ENCODE data around the gene PMVK. TPM values are rescaled to one million over a fixed set of nuclear protein-coding genes. Genes with fewer than 3 reads are reported as not detected.
"Not testable (repeated sequence)": the region's sequence is repeated elsewhere in the genome, so short reads cannot be mapped to it uniquely, and the experiment has no call there.

PMVK gene
- polyA plus RNA-seq, 1 donor, result 34.9 TPM

DNA sequence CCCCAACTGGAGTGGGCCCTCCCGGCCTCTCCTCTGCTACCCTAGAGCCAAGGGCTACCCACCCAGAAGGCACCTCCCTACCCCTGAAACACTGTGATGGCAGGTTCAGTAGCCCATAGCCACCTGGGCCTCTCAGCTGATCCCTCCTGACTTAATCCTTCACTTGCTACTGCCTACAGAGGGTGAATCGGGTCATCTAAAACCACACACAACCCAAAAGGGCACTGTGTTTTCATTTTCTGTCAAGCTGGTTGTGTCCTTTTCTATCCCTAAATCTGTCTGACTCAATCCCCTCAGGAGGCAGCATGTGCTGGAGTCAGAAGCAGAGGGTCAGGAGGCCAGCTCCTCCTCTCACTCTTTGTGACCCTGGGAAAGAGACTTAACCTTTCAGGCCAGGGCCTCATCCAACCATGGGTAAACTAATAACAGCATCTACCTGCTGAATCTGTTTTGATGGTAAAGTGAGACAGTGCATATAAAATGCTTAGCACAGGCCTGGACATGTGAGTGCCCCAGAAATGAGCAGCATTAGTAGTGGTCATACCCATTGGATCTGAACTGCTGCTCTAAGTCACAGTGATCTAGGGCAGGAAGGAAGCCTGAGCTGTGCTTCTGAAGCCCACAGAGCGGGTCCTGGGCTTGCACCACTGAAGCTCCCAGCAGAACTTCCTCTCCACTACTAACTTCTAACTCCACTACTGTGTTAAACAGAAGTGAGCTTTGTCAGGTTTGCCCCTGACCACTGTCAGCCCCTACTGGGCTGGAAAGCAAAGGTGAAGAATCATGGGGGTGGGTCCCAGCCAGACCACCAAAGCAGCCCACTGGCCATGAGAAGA is 11.0 kb downstream of the PMVK start:
- no peak for DNase-seq

DNA sequence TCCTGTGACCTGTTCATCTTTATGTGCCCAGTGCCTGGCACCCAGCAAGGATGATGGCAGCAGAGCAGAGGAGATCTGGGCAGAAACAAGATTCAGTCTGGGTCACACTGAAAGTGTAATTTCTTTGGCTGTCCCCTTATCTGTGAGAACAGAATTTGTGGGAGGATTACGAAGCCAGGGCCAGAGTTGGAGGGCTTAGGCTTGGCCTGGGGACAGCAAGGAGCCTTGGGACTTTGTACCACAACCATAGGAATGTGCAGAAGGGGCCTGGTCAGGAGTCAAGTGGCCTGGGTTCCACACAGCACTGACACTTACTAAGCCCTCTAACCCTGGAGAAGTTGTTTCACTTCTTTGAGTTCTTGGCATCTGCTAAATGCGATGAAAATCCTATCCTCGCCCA is 12.8 kb downstream of the PMVK start:
- DNase-seq, result no peak

DNA sequence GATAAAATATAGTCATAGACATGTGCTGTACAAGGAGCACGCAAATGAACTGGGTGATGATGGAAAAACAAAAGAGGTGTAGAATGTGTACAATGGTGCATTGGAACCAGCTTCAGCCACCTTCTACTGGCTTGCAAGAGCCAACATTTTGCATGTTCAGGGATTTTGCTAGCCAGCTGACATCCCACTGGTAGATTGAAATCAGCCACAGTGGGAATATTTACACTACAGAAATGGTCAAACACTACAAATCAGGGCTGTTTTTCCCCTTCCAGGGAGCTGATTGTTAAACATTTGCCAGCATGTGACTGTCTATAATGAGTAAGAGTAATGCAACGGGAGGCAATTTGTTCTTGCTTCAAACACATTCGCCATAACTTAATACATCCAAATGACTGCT is 23.2 kb downstream of the PMVK start:
- no peak for DNase-seq

DNA sequence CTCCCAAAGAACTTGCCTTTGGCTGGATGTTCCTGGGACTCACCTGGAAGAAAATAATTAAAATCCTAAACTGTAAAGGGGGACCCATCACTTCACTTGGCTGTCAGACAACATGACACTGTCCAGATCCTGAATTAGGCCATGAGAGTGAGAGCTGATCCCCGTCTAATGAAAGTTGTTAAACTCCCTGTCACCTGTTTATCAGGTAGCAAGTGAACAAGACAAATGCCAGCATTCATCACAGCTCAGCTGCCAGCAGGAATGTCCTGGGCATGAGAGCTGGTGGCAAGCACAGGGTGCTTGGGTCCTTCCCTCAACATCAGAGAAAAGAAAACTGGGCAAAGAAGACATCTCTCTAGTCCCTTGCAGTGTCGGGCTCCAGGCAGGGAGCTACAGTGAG is 23.8 kb downstream of the PMVK start:
- DNase-seq, result no peak

DNA sequence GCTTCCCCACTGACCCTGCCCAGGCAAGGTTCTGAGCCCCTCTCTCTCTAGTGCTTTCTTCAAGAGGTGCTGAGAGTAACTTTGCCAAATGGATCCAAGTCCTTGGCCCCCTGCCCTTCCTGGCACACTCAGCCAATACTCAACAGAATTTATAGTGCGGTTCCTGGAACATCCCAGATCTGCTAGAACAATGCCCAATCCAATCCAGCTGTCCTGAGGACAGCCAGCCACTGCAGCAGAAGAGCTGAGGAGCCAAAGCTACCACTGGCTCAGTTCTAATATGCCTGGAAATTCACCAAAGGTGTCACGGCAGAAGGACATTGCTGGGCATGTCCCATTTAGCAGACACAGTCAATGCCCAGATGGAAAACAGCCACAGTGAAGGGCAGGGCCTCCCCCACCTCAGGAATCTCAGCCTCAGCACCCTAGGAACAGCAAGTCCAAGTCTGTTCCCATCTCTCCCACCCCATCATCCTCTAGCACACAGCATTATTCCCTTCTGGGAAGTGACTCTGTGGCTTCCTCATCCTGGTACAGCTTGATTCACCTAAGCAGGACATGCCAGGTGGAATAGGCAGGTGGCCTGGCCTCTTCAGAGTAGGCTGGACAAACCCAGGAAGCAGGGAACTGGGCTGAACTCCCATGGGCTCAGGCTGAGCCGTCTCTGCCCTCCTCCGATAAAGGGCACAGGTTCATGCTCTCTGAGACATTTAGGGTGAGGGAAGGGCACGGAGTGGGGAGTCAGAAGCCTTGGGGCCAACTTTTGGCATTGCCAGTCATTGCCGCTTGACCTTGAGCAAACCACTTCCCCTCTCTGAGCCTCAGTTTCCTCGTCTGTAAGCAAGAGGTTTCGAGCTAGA is 24.6 kb downstream of the PMVK start:
- no peak for DNase-seq

DNA sequence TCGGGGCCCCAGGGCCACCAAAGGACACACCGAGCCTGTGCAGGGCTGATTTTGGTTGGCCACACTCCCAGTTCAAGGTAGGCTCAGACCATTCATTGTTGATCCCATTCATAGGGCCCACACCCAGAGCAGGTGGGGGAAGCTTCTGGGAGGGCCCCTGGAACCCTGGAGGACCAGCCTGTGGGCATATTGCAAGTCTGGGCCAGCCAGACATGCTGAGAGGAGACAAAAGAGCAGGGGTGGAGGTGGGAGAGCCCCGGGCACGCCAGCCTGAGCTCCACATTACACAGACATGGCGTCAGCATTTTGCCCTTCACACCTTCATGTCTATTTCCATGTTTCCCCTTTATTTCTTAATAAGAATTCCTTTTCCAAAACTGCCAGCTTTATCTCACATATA is 25.7 kb downstream of the PMVK start:
- DNase-seq, result no peak

DNA sequence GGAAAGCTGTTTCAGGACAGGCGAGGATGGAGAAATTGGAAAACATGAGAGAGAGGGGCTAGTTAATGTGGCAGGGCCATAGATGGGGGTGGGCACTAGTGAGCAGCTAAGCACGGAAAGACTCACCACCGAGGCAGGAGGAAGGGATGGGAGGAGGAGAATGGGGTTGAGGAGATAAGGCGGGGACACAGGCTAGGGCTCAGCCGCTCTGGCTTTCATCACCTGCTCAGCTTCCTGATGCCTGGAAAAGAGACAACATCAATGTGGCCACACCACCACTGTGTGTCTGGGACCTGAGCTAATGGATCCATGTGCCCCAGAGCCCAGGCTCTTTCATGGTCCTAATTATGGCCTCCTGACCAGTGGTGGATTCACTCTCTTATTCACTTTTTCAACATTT is 27.6 kb downstream of the PMVK start:
- DNase-seq, result no peak

DNA sequence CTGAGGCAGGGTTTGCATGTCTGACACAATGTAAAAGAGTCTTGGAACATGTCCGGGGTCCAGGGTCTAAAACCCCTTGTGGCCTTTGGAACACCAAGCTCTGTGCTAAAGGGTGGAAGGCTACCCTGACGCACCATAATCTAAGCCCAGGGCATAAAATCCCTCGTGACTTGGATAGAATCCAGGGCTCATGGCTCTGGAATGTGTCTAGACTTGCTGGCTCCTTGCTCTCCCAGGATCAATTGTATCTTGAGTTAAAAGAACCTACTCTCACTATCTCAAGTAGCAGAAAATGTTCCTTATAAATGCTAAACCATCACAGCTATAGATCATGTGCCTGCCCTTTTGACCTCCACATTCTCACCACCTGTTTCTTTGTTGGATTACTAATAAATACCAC is 28.4 kb downstream of the PMVK start:
- DNase-seq, result not testable (repeated sequence)

DNA sequence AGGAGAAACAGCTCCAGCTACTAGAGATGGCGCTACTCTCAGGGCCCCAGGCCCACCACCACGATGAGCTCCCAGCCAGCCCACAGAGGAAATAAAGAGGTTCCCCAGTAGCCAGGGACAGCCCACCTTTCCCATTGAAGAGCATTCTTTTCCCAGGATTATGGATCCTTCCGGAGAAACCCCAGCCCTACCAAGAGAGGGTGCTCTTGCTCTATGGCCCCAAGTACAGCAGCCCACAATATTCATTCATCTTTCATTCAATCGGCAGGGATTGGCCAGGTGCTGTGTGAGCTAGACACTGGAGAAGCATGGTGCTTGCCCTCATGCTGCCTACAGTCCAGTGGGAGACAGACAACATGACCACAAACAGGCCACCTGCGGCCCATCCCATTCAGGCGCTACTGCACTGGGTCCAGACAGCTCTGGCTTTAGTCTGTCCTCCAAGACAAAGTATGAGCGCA is 29.9 kb downstream of the PMVK start:
- DNase-seq, result no peak

DNA sequence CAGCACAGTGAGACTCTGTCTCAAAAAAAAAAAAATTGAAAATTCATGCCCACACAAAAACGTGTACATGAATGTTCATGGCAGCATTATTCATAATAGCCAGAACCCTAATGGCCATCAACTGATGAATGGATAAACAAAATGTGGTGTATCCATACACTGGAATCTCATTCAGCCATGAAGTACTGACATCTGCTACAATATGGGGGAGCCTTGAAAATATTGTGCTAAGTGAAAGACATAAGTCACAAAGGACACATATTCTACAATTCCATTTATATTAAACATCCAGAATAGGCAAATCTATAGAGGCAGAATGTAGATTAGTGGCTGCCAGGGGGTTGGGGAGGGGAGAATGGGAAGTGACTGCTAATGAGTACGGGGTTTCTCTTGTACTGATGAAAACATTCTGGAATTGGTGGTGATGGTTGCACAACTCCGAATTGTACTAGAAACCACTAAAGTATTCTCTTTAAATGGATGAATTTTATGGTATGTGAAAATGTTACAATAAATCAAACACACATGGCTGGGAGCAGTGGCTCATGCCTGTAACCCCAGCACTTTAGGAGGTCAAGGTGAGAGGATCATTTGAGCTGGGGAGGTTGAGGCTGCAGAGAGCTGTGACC is 33.5 kb downstream of the PMVK start:
- DNase-seq, result no peak

DNA sequence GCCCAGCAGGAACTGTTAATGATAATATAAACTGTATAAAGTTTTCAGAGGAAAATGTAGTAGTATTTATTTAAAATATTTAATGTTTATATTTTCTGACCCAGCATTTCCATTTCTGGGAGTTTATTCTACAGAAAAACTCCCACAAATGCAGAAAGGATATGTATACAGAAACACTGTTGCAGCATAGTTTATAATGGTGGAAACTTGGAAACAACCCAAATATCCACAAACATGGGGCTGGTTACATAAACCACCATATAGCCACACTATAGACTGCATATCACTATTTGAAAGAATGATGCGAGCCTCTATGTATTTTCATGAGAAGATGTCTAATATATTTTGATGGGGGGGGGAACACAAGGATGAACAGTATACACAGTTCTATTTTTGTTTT is 34.9 kb downstream of the PMVK start:
- no peak for DNase-seq

DNA sequence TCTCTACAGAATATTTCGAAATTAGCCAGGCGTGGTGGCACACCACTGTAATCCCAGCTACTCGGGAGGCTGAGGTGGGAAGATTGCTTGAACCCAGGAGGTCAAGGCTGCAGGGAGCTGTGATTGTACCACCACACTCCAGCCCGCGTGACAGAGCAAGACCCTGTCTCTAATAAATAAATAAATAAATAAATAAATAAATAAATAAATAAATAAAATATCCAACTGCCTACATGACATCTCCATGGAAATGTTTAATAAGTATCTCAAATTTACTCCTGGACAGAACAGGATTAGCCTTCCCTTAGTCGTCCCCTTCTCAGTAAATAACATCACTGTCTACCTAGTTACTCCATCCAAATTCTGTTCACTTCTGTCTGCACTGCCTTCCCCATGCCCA is 37.5 kb downstream of the PMVK start:
- no peak for DNase-seq

DNA sequence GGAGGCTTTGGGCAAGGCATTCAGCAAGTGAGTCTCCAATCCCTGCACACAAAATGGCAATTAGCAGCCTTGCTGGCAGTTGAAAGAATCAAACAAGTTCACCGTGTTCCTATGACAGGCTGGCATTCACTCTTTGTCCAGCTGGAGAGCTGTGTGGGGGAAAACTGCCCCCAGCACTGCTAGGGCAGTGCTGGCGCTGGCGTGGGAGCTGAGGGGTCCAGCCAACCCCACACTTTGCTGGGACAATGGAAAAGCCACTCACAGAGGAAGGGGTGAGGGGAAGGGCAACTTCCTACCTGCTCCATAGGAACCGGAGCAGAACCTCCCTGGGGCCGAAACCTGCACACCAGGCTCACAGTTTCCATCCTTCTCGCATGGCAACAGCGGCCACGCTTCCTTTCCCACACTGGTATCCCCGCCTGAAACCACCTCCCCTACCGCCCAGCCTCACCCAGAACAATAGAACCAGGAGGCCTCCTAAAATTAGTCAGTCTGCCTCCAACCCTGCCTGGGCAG is 39.7 kb downstream of the PMVK start:
- DNase-seq, result peak; percentile 14

DNA sequence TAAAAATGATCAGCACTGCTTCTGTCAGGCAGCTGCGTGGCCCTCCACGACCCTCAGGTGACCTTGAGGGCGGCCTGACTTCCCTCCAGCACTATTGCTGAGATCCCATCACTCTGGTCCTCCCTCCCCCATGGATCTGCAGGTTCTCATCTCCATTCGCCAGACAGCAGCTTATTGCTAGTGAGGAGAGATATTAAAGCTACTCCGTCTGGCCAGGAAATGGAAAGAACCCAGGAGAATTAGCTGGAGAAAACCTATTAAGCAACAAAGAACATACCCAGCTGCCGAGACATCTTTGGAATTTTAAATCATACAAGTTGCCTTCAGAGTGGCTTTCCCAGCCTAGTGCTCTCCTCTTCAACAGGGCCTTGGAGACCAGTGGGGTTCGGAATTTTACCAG is 40.7 kb downstream of the PMVK start:
- no peak for DNase-seq

DNA sequence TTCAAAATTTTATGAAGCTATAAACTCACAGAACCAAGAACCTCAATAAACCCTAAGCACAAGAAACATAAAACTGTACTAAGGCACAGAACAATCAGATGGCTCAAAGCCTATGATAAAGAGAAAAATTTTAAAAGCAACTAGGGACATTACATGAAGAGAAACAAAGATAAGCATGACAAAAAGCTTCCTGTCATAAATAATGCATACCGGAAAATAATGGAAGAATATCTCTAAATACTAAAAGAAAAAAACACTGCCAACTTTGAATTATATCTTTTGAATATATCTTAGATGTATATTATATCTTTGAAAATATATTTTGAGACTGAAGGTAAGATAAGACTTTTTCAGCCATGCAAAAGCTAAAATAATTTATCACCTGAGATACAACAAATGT is 45.1 kb downstream of the PMVK start:
- DNase-seq, result no peak

DNA sequence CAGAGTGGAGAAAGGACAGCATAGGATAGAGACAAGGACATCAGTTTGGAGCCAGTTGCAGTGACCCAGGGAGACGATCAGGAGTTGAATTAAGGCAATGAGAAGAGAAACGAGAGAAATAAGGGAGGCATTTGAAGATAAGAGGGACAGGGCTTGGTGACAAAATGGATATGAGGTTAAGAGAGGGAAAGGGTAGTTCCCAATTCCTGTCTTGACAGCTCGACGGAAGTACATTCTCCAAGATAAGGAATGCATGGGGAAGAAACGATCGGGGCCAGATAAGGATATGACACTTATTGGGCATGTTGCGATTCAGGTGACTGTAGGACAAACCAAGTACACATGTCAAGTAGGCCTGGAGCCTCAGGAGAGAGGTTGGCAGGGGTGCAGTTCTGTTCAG is 47.8 kb downstream of the PMVK start:
- no peak for DNase-seq

DNA sequence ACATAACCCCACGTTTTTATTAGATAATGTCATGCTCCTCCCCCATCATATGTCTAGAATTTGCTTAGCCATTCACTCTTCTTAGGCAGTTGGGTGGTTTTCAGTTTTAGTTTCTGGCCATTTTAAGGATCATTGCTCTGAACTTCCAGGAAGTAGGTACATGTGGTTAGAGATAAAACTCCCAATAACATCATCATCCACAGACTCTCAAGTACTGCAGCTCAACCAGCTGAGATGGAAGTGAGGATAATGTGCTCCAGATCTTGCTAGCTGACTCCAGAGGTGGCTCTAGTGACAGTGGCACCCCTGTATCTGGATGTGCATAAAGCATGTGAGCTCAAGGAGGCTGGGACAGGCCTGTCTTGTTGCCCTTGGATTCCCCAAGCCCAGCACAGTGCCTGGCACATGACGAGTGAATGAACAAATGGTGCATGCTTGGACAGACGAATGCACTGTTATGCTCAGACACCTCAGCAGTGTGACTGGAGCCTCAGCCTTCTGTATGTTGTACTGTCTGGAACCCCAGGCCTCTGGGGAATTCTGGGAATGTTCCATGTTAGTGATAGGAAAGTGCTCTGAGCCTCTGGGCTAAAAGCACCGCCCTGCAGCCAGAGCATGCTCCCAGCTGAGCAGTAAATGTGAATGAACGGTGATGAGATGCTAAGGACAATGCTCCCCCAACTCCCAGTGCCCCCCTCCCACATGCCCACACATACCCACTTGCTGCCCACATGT is 50.1 kb downstream of the PMVK start:
- DNase-seq, result no peak

DNA sequence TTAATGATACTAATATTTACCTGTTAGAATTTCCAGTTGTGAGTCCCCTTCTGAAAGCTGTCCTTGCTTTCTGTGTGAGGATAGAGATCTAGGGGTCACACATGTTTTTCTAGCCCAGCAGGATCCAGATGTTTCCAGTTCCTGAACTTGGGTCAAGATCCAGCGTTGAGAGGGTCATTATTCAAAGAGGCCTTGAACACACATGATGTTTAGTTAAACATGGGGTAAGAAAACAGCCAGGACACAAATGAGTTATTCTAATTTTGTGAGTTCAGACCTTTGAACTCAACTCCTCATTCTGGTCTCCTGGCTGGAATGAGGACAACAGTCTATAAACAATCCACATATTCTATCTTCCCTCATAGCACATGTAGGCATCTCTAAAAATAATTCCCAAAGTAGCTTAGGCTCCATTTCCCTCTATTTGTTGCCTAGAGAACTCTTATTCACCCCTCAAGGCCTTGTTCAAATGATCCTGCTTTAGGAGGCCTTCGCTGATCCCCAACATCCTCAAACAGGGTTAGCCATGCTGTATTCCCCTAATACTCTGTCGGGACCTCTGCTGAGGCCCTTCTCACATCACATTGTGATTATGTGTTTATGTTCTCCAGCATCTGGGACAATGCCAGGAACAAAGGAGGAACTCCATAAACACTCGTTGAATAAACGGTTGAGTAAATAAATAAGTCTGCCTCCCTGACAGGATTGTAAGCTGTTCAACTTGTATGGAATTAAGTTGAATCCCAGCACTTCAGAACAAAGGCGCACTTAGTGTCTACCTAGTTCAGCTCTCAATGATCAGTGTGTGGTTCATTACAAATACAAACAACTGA is 51.4 kb downstream of the PMVK start:
- DNase-seq, result peak; percentile 40

DNA sequence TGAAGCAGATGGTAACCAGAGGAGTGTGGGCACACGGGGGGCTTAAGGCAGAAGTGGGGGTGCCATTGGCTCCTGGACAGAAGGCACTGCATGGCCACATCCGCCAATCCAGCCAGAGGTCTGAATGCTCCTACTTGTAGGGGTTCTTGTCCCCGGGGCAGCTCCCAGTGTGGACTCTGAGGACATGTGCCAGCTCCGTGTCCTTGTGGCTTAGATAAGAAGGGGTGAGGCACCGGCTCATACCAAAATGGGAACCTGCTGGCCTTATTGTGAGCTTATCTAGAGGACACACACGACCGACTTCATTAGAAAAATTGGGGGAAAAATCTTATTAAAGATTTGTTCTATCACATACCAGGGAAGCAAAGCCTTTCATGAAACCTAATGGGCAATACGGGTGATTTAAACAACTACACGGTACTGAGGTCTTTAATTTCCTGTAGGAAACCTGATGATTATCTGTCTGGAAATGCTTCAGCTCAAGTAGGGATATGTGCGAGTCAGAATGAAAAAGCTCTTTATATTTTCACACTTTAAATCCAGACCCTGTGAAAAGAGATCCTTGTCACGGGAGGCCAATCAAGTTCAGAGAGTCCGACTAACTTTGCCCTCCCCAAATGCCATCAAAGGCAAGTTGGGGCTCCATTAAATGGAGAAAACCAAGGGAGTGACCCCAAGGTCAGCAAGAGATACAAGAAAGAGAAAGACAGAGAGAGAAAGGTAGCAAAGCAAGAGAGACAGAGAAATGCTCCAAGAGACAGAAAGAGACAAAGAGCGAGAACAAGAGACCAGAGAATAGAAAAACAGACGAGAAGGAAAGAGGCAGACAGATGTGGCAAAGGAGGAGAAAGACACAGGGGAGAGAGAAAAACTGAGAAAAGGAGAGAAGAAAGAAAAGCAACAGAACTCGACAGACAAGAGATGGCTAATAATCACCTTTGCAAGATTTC is 52.3 kb downstream of the PMVK start:
- DNase-seq, result no peak

All from left kidney (tissue), 2 donors.